Naive thymus-derived CD4-positive, alpha-beta T cell (primary cell): ENCODE data around the gene PLCB3. TPM values are rescaled to one million over a fixed set of nuclear protein-coding genes. Genes with fewer than 3 reads are reported as not detected.

ENCODE experiments used
- ATAC-seq: fragments of 150-1000 bp; cut with Tn5 transposase; 2 replicates; pipeline ENCODE4 v1.10.0; 2021; ENCODE audit warnings: mild to moderate bottlenecking, moderate library complexity
- CTCF ChIA-PET: fragments of 350-600 bp; sonication (Branson Sonifier 250); formaldehyde crosslinking; loops from one replicate; lab custom pipeline; 2021; ENCODE audit warnings: antibody characterized with exemption; lab: Charles Lee
- POLR2A ChIA-PET: fragments of 350-600 bp; sonication (Branson Sonifier 250); formaldehyde crosslinking; loops from one replicate; lab custom pipeline; 2021; ENCODE audit warnings: antibody characterized with exemption, inconsistent platforms; lab: Charles Lee
- DNase-seq, 9 donors: peaks; one replicate each; pipeline versions ENCODE4 v3.0.0 to v3.0.0-alpha.2; 2020 to 2022; ENCODE audit warnings: mixed read lengths in 1 of 9
- H3K27ac ChIP-seq: one replicate; pipeline ENCODE4 v1.7.0; 2013; ENCODE audit warnings: mild to moderate bottlenecking, low read depth, low read length, moderate library complexity
- H3K27me3 ChIP-seq, 2 donors: one replicate each; pipeline ENCODE4 v1.7.0; 2013; ENCODE audit warnings: low read length in 2 of 2, mild to moderate bottlenecking in 2 of 2, moderate library complexity in 2 of 2; ENCODE audit not compliant: control insufficient read depth in 2 of 2, insufficient read depth in 2 of 2
- H3K36me3 ChIP-seq, 3 experiments: 1 replicate in 2 of 3; 2 replicates in 1 of 3; pipeline ENCODE4 v1.7.0; 2013; ENCODE audit warnings: low read length in 3 of 3, mild to moderate bottlenecking in 3 of 3, moderate library complexity in 1 of 3; ENCODE audit not compliant: insufficient read depth in 3 of 3, control insufficient read depth in 2 of 3
- H3K4me1 ChIP-seq, 2 donors: one replicate each; pipeline ENCODE4 v1.7.0; 2013; ENCODE audit warnings: low read length in 2 of 2, mild to moderate bottlenecking in 2 of 2, moderate library complexity in 1 of 2; ENCODE audit not compliant: control insufficient read depth in 2 of 2, insufficient read depth in 2 of 2
- H3K4me3 ChIP-seq: 2 replicates; pipeline ENCODE4 v1.7.0; 2013; ENCODE audit warnings: mild to moderate bottlenecking, low read length
- H3K9me3 ChIP-seq, 3 experiments: 1 replicate in 2 of 3; 2 replicates in 1 of 3; pipeline ENCODE4 v1.7.0; 2013; ENCODE audit warnings: low read length in 3 of 3; ENCODE audit not compliant: control insufficient read depth in 2 of 3
- H3K27ac Mint-ChIP-seq, 9 donors: one replicate each; pipeline ENCODE4 v1.8.0; 2020 to 2022; ENCODE audit warnings: mixed read lengths in 9 of 9, mild to moderate bottlenecking in 8 of 9, moderate library complexity in 5 of 9, inconsistent platforms in 2 of 9
- H3K27me3 Mint-ChIP-seq, 5 donors: one replicate each; pipeline ENCODE4 v1.8.0; 2021 to 2022; ENCODE audit warnings: mixed read lengths in 5 of 5, mild to moderate bottlenecking in 1 of 5
- H3K36me3 Mint-ChIP-seq, 5 donors: one replicate each; pipeline ENCODE4 v1.8.0; 2020 to 2022; ENCODE audit warnings: mixed read lengths in 5 of 5, mild to moderate bottlenecking in 3 of 5, inconsistent platforms in 1 of 5
- H3K4me1 Mint-ChIP-seq, 7 donors: one replicate each; pipeline ENCODE4 v1.8.0; 2020 to 2022; ENCODE audit warnings: mixed read lengths in 7 of 7, mild to moderate bottlenecking in 3 of 7, inconsistent platforms in 1 of 7
- H3K4me3 Mint-ChIP-seq, 10 donors: one replicate each; pipeline ENCODE4 v1.8.0; 2020 to 2022; ENCODE audit warnings: mild to moderate bottlenecking in 10 of 10, mixed read lengths in 10 of 10, moderate library complexity in 6 of 10, inconsistent platforms in 2 of 10
- H3K9me3 Mint-ChIP-seq, 11 donors: one replicate each; pipeline ENCODE4 v1.8.0; 2020 to 2022; ENCODE audit warnings: mixed read lengths in 11 of 11, mild to moderate bottlenecking in 4 of 11, inconsistent platforms in 1 of 11, moderate library complexity in 1 of 11
- intact Hi-C, 2 donors: fragments of 100-400 bp; cut with micrococcal nuclease; formaldehyde crosslinking; loops; one replicate each; pipeline ENCODE4 v1.15.1; 2023
- polyA plus RNA-seq, 2 donors: library from polyadenylated mRNA; unstranded; fragments of 300-500 nt; fragmentation: Illumina TruSeq; gene quantifications; one replicate each; pipeline ENCODE4 v1.2.3, GENCODE V29; 2021
- total RNA-seq, 6 experiments: library from RNA in 5 of 6; stranded (reverse) in 5 of 6; gene quantifications; 1 replicate in 5 of 6; 2 replicates in 1 of 6; pipeline ENCODE4 v1.2.3 and lab custom pipeline; 2021 to 2026

PLCB3 gene
- total and polyA plus RNA-seq, 7 experiments from 2014 or later: 0.19 to 12.1 (median 7.1) TPM

DNA sequence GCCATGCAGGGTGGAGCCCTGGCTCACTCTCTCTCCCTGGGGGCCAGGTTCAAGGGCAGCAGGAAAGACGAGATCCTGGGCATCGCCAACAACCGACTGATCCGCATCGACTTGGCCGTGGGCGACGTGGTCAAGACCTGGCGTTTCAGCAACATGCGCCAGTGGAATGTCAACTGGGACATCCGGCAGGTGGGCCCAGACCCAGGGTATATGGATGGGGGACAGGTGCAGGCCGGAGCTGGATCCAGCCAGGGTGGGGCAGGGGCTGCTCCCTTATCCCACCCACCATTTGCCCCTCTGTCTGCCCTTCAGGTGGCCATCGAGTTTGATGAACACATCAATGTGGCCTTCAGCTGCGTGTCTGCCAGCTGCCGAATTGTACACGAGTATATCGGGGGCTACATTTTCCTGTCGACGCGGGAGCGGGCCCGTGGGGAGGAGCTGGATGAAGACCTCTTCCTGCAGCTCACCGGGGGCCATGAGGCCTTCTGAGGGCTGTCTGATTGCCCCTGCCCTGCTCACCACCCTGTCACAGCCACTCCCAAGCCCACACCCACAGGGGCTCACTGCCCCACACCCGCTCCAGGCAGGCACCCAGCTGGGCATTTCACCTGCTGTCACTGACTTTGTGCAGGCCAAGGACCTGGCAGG is 28.2 kb upstream of the PLCB3 start:
- ATAC-seq: no peak
- Histone ChIP-seq H3K27me3 (no peaks in the 10 kb centered on the region), H3K9me3 (no peaks in the 10 kb centered on the region), H3K4me1 (peaks cover 16 to 20% of the 10 kb centered on the region in 2 donors), H3K4me3 (no peak overlapping the region), H3K36me3 (peaks cover 7 to 51% (median 14%) of the 10 kb centered on the region in 3 experiments), H3K27ac (no peak overlapping the region)
- ChIA-PET CTCF (interaction anchor here (0.6 to 5.5 kb wide), 6 partner anchors 8 to 470 kb away, joined by 3 to 66 read pairs (median 4); partner anchors contain the start of gene FERMT3), POLR2A (interaction anchor here (0.7 to 14.3 kb wide), 7 partner anchors 12 to 81 kb away, joined by 3 to 220 read pairs (median 4); partner anchors contain the start of genes BAD, FERMT3, GPR137 and PPP1R14B)
- Mint-ChIP-seq H3K4me3 (no peak overlapping the region), H3K4me1 (peaks cover 6 to 27% (median 19%) of the 10 kb centered on the region in 7 donors), H3K36me3 (peaks cover 0 to 10% (median 4%) of the 10 kb centered on the region in 5 donors), H3K27ac (no peak overlapping the region), H3K27me3 (no peaks in the 10 kb centered on the region), H3K9me3 (no peaks in the 10 kb centered on the region)
- DNase-seq: no peak
- intact Hi-C loops: no loop called here

DNA sequence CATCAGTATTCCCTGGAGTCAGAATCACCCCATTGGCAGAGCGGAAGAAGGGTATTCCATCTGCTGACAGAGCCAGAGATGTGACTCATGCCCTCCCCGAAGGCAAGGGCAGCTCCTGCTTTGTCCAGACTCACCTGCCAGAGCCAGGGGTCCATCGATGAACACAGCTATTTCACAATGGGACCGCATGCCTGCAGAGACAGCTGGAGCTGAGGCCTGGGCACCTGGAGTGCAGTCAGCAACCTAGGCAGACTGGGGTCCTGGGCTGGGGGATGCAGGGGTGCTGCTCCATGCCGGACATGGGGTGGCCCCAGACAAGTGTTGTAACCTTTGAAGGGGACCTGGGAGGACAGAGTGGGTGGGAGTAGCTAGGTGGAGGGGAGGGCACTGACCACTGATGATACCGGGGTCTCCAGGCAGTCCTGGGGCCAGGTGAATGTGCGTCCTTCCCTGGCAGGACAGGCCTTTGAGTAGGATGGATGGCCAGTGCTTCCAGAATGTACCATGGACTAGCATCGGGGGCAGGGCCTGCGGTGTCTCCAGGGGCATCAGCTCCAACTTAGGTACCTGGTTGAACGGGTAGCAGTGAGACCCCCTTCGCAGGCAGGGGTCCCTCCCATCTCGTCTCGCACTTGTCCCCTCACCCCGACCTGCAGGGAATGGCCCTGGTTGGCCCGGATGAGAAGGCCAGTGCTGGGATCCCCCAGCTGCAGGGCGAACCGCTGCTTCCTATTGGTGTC is 27.0 kb upstream of the PLCB3 start:
- H3K9me3 ChIP-seq: no peaks in the 10 kb centered on the region
- H3K27ac ChIP-seq: no peak overlapping the region
- ATAC-seq (no peak), DNase-seq (no peak)
- H3K36me3 ChIP-seq: peaks cover 7 to 39% (median 14%) of the 10 kb centered on the region in 3 experiments
- Mint-ChIP-seq H3K4me3 (peak overlapping the region in 7 of 10 donors; percentile 56 to 93 (median 89)), H3K27ac (peak overlapping the region in 7 of 9 donors; percentile 24 to 90 (median 65)), H3K4me1 (peaks cover 11 to 37% (median 22%) of the 10 kb centered on the region in 7 donors), H3K36me3 (peaks cover 0 to 2% (median 0%) of the 10 kb centered on the region in 5 donors), H3K27me3 (no peaks in the 10 kb centered on the region), H3K9me3 (no peaks in the 10 kb centered on the region)
- H3K27me3 ChIP-seq: no peaks in the 10 kb centered on the region
- H3K4me3 ChIP-seq: no peak overlapping the region
- intact Hi-C loops: no loop called here
- H3K4me1 ChIP-seq: peaks cover 20 to 24% of the 10 kb centered on the region in 2 donors
- ChIA-PET CTCF (interaction anchor here (0.7 to 5.5 kb wide), 4 partner anchors 9 to 78 kb away, joined by 3 to 66 read pairs (median 4); partner anchors contain the start of gene FERMT3), POLR2A (interaction anchor here (0.7 to 14.3 kb wide), 10 partner anchors 10 to 80 kb away, joined by 3 to 220 read pairs (median 4); partner anchors contain the start of genes BAD, FERMT3, GPR137 and PLCB3)

GRCh38 chr11:64224891-64225607 is 26.3 kb upstream of the PLCB3 start:
- peaks cover 15 to 44% (median 29%) of the 10 kb centered on the region in 7 donors for H3K4me1 Mint-ChIP-seq
- DNase-seq (no peak), ATAC-seq (no peak)
- peaks cover 0 to 2% (median 0%) of the 10 kb centered on the region in 5 donors for H3K36me3 Mint-ChIP-seq
- H3K27ac Mint-ChIP-seq: peak overlapping the region; percentile 32 to 90 (median 82)
- Histone ChIP-seq H3K36me3 (peaks cover under 1 to 32% (median 13%) of the 10 kb centered on the region in 3 experiments), H3K27ac (peak overlapping the region; percentile 89), H3K4me1 (peaks cover 27 to 31% of the 10 kb centered on the region in 2 donors), H3K4me3 (peak overlapping the region; percentile 60), H3K9me3 (no peaks in the 10 kb centered on the region), H3K27me3 (no peaks in the 10 kb centered on the region)
- H3K27me3 Mint-ChIP-seq: no peaks in the 10 kb centered on the region
- ChIA-PET CTCF (interaction anchor here (0.7 to 5.5 kb wide), 2 partner anchors 19 to 76 kb away, joined by 3 to 66 read pairs; partner anchors contain the start of gene FERMT3), POLR2A (interaction anchor here (0.6 to 14.3 kb wide), 10 partner anchors 16 to 570 kb away, joined by 4 to 220 read pairs (median 12); partner anchors contain the start of genes BAD, FERMT3, FKBP2 and GPR137)
- H3K4me3 Mint-ChIP-seq: peak overlapping the region; percentile 87 to 96 (median 92)
- no peaks in the 10 kb centered on the region for H3K9me3 Mint-ChIP-seq
- intact Hi-C loops: no loop called here

DNA sequence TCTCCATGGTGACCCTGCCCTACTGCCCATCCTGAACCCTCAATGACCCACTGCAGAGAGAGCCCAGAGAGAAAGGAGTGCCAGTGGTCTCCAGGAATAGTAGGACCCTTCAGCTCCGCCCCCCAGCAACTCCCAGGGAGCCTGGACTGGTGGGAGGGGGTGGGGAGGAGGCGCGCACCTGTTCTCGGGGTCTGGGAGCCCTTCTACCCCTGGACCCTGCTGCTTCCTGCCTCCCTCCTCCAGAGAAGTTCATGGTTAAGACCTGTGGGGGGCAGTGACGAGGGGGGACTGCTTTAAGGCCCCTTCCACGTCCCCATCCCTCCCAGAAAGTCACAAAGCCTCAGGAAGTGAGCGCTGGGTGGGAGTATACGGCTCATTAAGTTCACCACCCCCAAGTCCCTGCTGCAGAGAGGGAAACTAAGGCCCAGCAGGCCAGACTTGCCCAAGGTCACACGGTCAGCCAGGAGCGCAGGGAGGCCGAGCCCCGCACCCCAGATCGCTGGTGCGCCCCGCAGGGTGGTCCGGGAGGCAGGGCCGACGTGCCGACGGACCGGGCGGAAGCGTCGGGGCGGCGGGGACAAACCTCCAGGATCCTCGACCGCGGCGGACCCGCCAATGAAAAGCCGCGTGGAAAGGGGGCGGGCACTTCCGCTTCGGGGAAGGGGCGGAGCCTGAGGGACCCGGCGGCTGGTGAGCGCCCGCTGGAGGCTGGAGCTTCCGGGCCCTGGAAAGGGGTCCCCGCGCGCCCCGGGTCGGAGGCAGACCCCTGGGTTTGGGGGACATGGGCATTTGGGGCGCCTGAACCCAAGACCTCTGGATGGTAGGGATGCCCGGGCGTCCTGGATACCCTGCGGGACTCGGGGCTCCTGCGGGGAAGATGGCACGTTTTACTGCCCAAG is 25.5 kb upstream of the PLCB3 start, which contains the start of the genes NUDT22 and TRPT1:
TSS of gene NUDT22 (plus strand) at position 667 of the 899 bp plus-strand sequence. CDS start 379 bp downstream, outside the sequence.
TSS of gene TRPT1 (minus strand) at position 579 of the 899 bp plus-strand sequence. CDS start at position 253, 326 bp downstream.
- DNase-seq (peak; percentile 81 to 97 (median 86)), ATAC-seq (peak; percentile 82)
- H3K27ac Mint-ChIP-seq: peak within 1 kb of the TSS; percentile 76 to 97 (median 90)
- no peaks in the 10 kb centered on the region for H3K9me3 ChIP-seq
- H3K36me3 Mint-ChIP-seq: peaks cover 0 to 2% (median 0%) of the 10 kb centered on the region in 5 donors
- CTCF ChIA-PET: interaction anchor here (0.6 to 5.5 kb wide), 7 partner anchors 13 to 92 kb away, joined by 3 to 66 read pairs (median 3); partner anchors contain the start of genes FERMT3, FKBP2, PRDX5 and TRMT112
- no peaks in the 10 kb centered on the region for H3K27me3 ChIP-seq
- H3K27me3 Mint-ChIP-seq: no peaks in the 10 kb centered on the region
- H3K27ac ChIP-seq: peak within 1 kb of the TSS; percentile 89
- intact Hi-C loops: loop anchor here (1.0 to 2.0 kb wide), 12 partner anchors 8 to 79 kb away; partner anchors contain the start of genes FKBP2 (in 2 of the 2), ESRRA (in 1 of the 2), GPR137 (in 1 of the 2) and MACROD1 (in 1 of the 2)
- POLR2A ChIA-PET: interaction anchor here (0.5 to 14.3 kb wide), 19 partner anchors 8 to 569 kb away, joined by 3 to 220 read pairs (median 6); partner anchors contain the start of genes CCDC88B, FERMT3, FKBP2 and PLCB3
- no peaks in the 10 kb centered on the region for H3K9me3 Mint-ChIP-seq
- peaks cover 0 to 24% (median 5%) of the 10 kb centered on the region in 3 experiments for H3K36me3 ChIP-seq
- H3K4me1 Mint-ChIP-seq: peaks cover 15 to 46% (median 34%) of the 10 kb centered on the region in 7 donors
- peak within 1 kb of the TSS; percentile 87 to 96 (median 92) for H3K4me3 Mint-ChIP-seq
- peaks cover 28 to 34% of the 10 kb centered on the region in 2 donors for H3K4me1 ChIP-seq
- peak within 1 kb of the TSS; percentile 60 for H3K4me3 ChIP-seq
